CD14-positive monocyte (primary cell): Measurements from ENCODE around the gene ARHGEF33. TPM values are rescaled to one million over a fixed set of nuclear protein-coding genes. Genes with fewer than 3 reads are reported as not detected.

ENCODE experiments used
- DNase-seq, 3 donors: peaks; one replicate each; pipeline ENCODE4 v3.0.0-alpha.2; 2011 to 2022
- H2AFZ ChIP-seq: 2 replicates; pipeline ENCODE4 v1.6.0; 2012; ENCODE audit warnings: mild to moderate bottlenecking, low read depth, low read length, inconsistent platforms; ENCODE audit not compliant: insufficient read depth, poor library complexity, severe bottlenecking
- H3K27ac ChIP-seq, 2 donors: 1 replicate in 1 of 2; 2 replicates in 1 of 2; pipeline ENCODE4 v1.5.1; 2012 to 2013; ENCODE audit warnings: low read length in 2 of 2, control low read depth in 1 of 2, inconsistent platforms in 1 of 2, low read depth in 1 of 2, mild to moderate bottlenecking in 1 of 2
- H3K27me3 ChIP-seq, 2 donors: one replicate each; pipeline versions ENCODE4 v1.6.0 to v1.6.1; 2011 to 2013; ENCODE audit warnings: low read length in 2 of 2; ENCODE audit not compliant: control insufficient read depth in 2 of 2, insufficient read depth in 2 of 2
- H3K36me3 ChIP-seq, 2 donors: replicated peaks in 1 of 2; 1 replicate in 1 of 2; 2 replicates in 1 of 2; pipeline versions ENCODE4 v1.5.1 to v1.6.1; 2012 to 2013; ENCODE audit warnings: low read length in 2 of 2, control low read depth in 1 of 2, inconsistent platforms in 1 of 2, mild to moderate bottlenecking in 1 of 2; ENCODE audit not compliant: insufficient read depth in 2 of 2, control insufficient read depth in 1 of 2
- H3K4me1 ChIP-seq, 2 donors: 1 replicate in 1 of 2; 2 replicates in 1 of 2; pipeline versions ENCODE4 v1.5.1 to v1.6.1; 2012 to 2013; ENCODE audit warnings: low read length in 2 of 2, control low read depth in 1 of 2, inconsistent platforms in 1 of 2, mild to moderate bottlenecking in 1 of 2, moderate library complexity in 1 of 2; ENCODE audit not compliant: insufficient read depth in 2 of 2, control insufficient read depth in 1 of 2
- H3K4me2 ChIP-seq: replicated peaks from 2 replicates; pipeline ENCODE3; 2012; ENCODE audit warnings: low read length, moderate library complexity, mild to moderate bottlenecking; ENCODE audit not compliant: poor library complexity, severe bottlenecking; ENCODE audit errors: extremely low read depth
- H3K4me3 ChIP-seq, 3 experiments: fragments of 200-600 bp in 1 of 3; sonication (generic) in 1 of 3; replicated peaks in 1 of 3; 1 replicate in 2 of 3; 2 replicates in 1 of 3; pipeline ENCODE4 v1.5.1; 2011 to 2013; ENCODE audit warnings: low read length in 3 of 3, mild to moderate bottlenecking in 3 of 3, control low read depth in 2 of 3, low read depth in 2 of 3, inconsistent platforms in 1 of 3, moderate library complexity in 1 of 3
- H3K79me2 ChIP-seq: 2 replicates; pipeline ENCODE4 v1.6.0; 2012; ENCODE audit warnings: mild to moderate bottlenecking, control low read depth, inconsistent platforms, low read length, moderate library complexity; ENCODE audit not compliant: insufficient read depth
- H3K9ac ChIP-seq: 2 replicates; pipeline ENCODE4 v1.6.0; 2017; ENCODE audit warnings: low read length, mild to moderate bottlenecking; ENCODE audit not compliant: insufficient read depth, poor library complexity, severe bottlenecking
- H3K9me3 ChIP-seq, 2 donors: replicated peaks in 1 of 2; 1 replicate in 1 of 2; 2 replicates in 1 of 2; pipeline versions ENCODE4 v1.5.1 to v1.6.1; 2012 to 2013; ENCODE audit warnings: low read length in 2 of 2, control low read depth in 1 of 2; ENCODE audit not compliant: control insufficient read depth in 1 of 2, insufficient read depth in 1 of 2
- H4K20me1 ChIP-seq: 2 replicates; pipeline ENCODE4 v1.6.0; 2012; ENCODE audit warnings: mild to moderate bottlenecking, low read length, control low read depth, moderate library complexity; ENCODE audit not compliant: insufficient read depth
- H3K27ac Mint-ChIP-seq, 7 donors: one replicate each; pipeline ENCODE4 v1.8.0; 2020; ENCODE audit warnings: mild to moderate bottlenecking in 7 of 7, mixed read lengths in 7 of 7, moderate library complexity in 6 of 7, inconsistent platforms in 2 of 7
- H3K27me3 Mint-ChIP-seq, 3 donors: one replicate each; pipeline ENCODE4 v1.8.0; 2021 to 2022; ENCODE audit warnings: low read depth in 3 of 3, mild to moderate bottlenecking in 3 of 3, mixed read lengths in 3 of 3, moderate library complexity in 3 of 3, inconsistent platforms in 1 of 3
- H3K36me3 Mint-ChIP-seq, 2 donors: one replicate each; pipeline ENCODE4 v1.8.0; 2020; ENCODE audit warnings: mixed read lengths in 2 of 2, inconsistent platforms in 1 of 2, mild to moderate bottlenecking in 1 of 2
- H3K4me1 Mint-ChIP-seq: one replicate; pipeline ENCODE4 v1.8.0; 2020; ENCODE audit warnings: mild to moderate bottlenecking, mixed read lengths
- H3K4me3 Mint-ChIP-seq, 2 donors: one replicate each; pipeline ENCODE4 v1.8.0; 2020; ENCODE audit warnings: mild to moderate bottlenecking in 2 of 2, mixed read lengths in 2 of 2, moderate library complexity in 1 of 2
- H3K9me3 Mint-ChIP-seq, 7 donors: one replicate each; pipeline ENCODE4 v1.8.0; 2020 to 2022; ENCODE audit warnings: mixed read lengths in 7 of 7, mild to moderate bottlenecking in 6 of 7, moderate library complexity in 6 of 7, inconsistent platforms in 2 of 7
- CTCF ChIP-seq: fragments of 200-600 bp; IDR thresholded peaks from one replicate; pipeline ENCODE4 v1.8.0; 2022; ENCODE audit warnings: antibody characterized with exemption, mild to moderate bottlenecking
- WGBS: methylation state at CpG from one replicate; pipeline ENCODE4 v1.1.5; 2013; ENCODE audit warnings: missing lambda C conversion rate; ENCODE audit not compliant: insufficient coverage; 5-methylcytosine and 5-hydroxymethylcytosine counted together
- intact Hi-C, 2 donors: fragments of 100-400 bp; cut with micrococcal nuclease; formaldehyde crosslinking; loops; one replicate each; pipeline versions ENCODE4 v1.15.0 to v1.15.1; 2023
- polyA plus RNA-seq, 3 donors: library from polyadenylated mRNA; depleted of rRNA in 1 of 3; unstranded in 2 of 3; stranded (reverse) in 1 of 3; fragments of 300-500 nt in 2 of 3; fragments of >200 nt in 1 of 3; fragmentation: Illumina TruSeq in 2 of 3; gene quantifications; 1 replicate in 2 of 3; 2 replicates in 1 of 3; pipeline ENCODE4 v1.2.3, GENCODE V29; 2012 to 2021

The ARHGEF33 gene
- polyA plus RNA-seq, 3 donors, result 0.33 TPM; not detected in 2

- Histone ChIP-seq H4K20me1 (no peaks in the 10 kb centered on the region), H3K4me1 (no peaks in the 10 kb centered on the region), H2AFZ (peak overlapping the region; percentile 11), H3K4me3 (no peak overlapping the region), H3K9me3 (no peaks in the 10 kb centered on the region), H3K9ac (no peak overlapping the region), H3K79me2 (no peaks in the 10 kb centered on the region), H3K27me3 (no peaks in the 10 kb centered on the region), H3K27ac (no peak overlapping the region), H3K36me3 (no peaks in the 10 kb centered on the region), H3K4me2 (no peak overlapping the region)
- no peak for DNase-seq
- no peaks in the 10 kb centered on the region for H3K36me3 Mint-ChIP-seq
- no peak for TF ChIP-seq CTCF
- WGBS, result 91% methylated on average over 2 of the region's 3 CpGs
- H3K27me3 Mint-ChIP-seq, result peaks cover 2 to 7% (median 2%) of the 10 kb centered on the region in 3 donors
- no peak overlapping the region for H3K27ac Mint-ChIP-seq
- no peak overlapping the region for H3K4me3 Mint-ChIP-seq
- H3K9me3 Mint-ChIP-seq, result no peaks in the 10 kb centered on the region
- no peaks in the 10 kb centered on the region for H3K4me1 Mint-ChIP-seq
- intact Hi-C loops, result no loop called here
Measured at GRCh38 chr2:38937548-38937947, 47.9 kb downstream of the ARHGEF33 start.

GRCh38 chr2:38940746-38941145 is 51.1 kb downstream of the ARHGEF33 start:
- Histone ChIP-seq H3K27me3 (no peaks in the 10 kb centered on the region), H3K79me2 (no peaks in the 10 kb centered on the region), H2AFZ (no peak overlapping the region), H3K36me3 (no peaks in the 10 kb centered on the region), H3K4me2 (no peak overlapping the region), H3K4me1 (peaks cover 7 to 8% of the 10 kb centered on the region in 2 donors), H3K4me3 (no peak overlapping the region), H3K9me3 (no peaks in the 10 kb centered on the region), H3K9ac (no peak overlapping the region), H4K20me1 (no peaks in the 10 kb centered on the region), H3K27ac (no peak overlapping the region)
- no CpG with 5 or more reads among the region's 1 CpG for WGBS
- peaks cover 0 to 2% (median 0%) of the 10 kb centered on the region in 7 donors for H3K9me3 Mint-ChIP-seq
- H3K36me3 Mint-ChIP-seq, result no peaks in the 10 kb centered on the region
- intact Hi-C loops, result no loop called here
- no peak overlapping the region for H3K4me3 Mint-ChIP-seq
- H3K4me1 Mint-ChIP-seq, result peaks cover 13% of the 10 kb centered on the region
- H3K27ac Mint-ChIP-seq, result no peak overlapping the region
- peaks cover 2% of the 10 kb centered on the region in 3 donors for H3K27me3 Mint-ChIP-seq
- DNase-seq, result no peak
- no peak for TF ChIP-seq CTCF
